Type B pancreatic cell (in vitro differentiated cells): ENCODE data around the gene EIF6. TPM values are rescaled to one million over a fixed set of nuclear protein-coding genes. Genes with fewer than 3 reads are reported as not detected.
"Not testable (repeated sequence)": the region's sequence is repeated elsewhere in the genome, so short reads cannot be mapped to it uniquely, and the experiment has no call there.

Source experiments
- DNase-seq: peaks from one replicate; pipeline ENCODE4 v3.0.0; 2021; ENCODE audit warnings: mixed read lengths; ENCODE audit not compliant: unreplicated experiment; ENCODE audit errors: extremely low spot score
- H3K27ac Mint-ChIP-seq: 2 replicates; pipeline ENCODE4 v1.8.0; 2021; ENCODE audit warnings: mild to moderate bottlenecking, mixed read lengths
- H3K27me3 Mint-ChIP-seq: 2 replicates; pipeline ENCODE4 v1.8.0; 2021; ENCODE audit warnings: mixed read lengths
- H3K36me3 Mint-ChIP-seq: 2 replicates; pipeline ENCODE4 v1.8.0; 2021; ENCODE audit warnings: mixed read lengths
- H3K4me1 Mint-ChIP-seq: one replicate; pipeline ENCODE4 v1.8.0; 2021; ENCODE audit warnings: mixed read lengths; ENCODE audit not compliant: unreplicated experiment
- H3K4me3 Mint-ChIP-seq: 2 replicates; pipeline ENCODE4 v1.8.0; 2021; ENCODE audit warnings: mild to moderate bottlenecking, mixed read lengths
- H3K9me3 Mint-ChIP-seq: 2 replicates; pipeline ENCODE4 v1.8.0; 2021; ENCODE audit warnings: mixed read lengths
- total RNA-seq: library from RNA; stranded (reverse); gene quantifications from 2 replicates; pipeline ENCODE4 v1.2.1, GENCODE V29; 2021; ENCODE audit warnings: low replicate concordance
- TF ChIP-seq, protein P1 (sequence below): fragments of 200-600 bp; sonication (generic); conservative IDR thresholded peaks from 2 replicates; pipeline ENCODE4 v1.5.0; 2021; ENCODE audit warnings: antibody characterized with exemption, mild to moderate bottlenecking

The EIF6 gene
- total RNA-seq, 1 donor from 2014 or later = 124 TPM

DNA sequence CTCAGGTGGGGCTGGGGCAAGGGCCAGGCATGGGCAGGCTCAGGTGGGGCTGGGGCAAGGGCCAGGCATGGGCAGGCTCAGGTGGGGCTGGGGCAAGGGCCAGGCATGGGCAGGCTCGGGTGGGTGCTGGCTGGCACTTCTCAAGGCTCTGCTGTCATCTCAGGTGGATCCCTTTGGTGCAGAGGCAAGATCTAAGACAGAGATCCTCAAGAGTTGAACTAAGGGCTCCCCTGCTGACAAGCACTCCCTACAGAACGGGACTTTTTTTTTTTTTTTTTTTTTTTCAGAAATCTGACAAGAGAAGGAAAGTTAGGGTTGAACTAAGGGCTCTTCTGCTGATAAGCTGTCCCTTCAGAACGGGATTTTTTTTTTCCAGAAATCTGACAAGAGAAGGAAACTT, 31.6 kb downstream of the EIF6 start:
- Mint-ChIP-seq H3K4me1 (no peaks in the 10 kb centered on the region), H3K27me3 (no peaks in the 10 kb centered on the region), H3K27ac (no peak overlapping the region), H3K4me3 (no peak overlapping the region), H3K36me3 (no peaks in the 10 kb centered on the region), H3K9me3 (peaks cover 5% of the 10 kb centered on the region)
- no peak for DNase-seq
- TF ChIP-seq, protein P1, sequence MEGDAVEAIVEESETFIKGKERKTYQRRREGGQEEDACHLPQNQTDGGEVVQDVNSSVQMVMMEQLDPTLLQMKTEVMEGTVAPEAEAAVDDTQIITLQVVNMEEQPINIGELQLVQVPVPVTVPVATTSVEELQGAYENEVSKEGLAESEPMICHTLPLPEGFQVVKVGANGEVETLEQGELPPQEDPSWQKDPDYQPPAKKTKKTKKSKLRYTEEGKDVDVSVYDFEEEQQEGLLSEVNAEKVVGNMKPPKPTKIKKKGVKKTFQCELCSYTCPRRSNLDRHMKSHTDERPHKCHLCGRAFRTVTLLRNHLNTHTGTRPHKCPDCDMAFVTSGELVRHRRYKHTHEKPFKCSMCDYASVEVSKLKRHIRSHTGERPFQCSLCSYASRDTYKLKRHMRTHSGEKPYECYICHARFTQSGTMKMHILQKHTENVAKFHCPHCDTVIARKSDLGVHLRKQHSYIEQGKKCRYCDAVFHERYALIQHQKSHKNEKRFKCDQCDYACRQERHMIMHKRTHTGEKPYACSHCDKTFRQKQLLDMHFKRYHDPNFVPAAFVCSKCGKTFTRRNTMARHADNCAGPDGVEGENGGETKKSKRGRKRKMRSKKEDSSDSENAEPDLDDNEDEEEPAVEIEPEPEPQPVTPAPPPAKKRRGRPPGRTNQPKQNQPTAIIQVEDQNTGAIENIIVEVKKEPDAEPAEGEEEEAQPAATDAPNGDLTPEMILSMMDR = no peak

DNA sequence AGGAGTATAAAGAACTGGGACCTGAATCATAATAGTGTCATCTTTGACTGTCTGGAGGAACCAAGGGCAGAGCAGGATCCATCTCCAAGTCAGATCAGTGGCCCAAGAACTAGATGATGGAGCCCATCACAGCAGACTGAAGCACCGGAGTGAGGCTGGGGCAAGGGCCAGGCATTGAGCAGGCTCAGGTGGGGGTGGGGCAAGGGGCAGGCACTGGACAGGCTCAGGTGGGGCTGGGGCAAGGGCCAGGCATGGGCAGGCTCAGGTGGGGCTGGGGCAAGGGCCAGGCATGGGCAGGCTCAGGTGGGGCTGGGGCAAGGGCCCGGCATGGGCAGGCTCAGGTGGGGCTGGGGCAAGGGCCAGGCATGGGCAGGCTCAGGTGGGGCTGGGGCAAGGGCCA, 32.0 kb downstream of the EIF6 start:
- not testable (repeated sequence) for H3K36me3 Mint-ChIP-seq, H3K27me3 Mint-ChIP-seq, H3K4me1 Mint-ChIP-seq, DNase-seq, H3K27ac Mint-ChIP-seq, H3K9me3 Mint-ChIP-seq, H3K4me3 Mint-ChIP-seq

DNA sequence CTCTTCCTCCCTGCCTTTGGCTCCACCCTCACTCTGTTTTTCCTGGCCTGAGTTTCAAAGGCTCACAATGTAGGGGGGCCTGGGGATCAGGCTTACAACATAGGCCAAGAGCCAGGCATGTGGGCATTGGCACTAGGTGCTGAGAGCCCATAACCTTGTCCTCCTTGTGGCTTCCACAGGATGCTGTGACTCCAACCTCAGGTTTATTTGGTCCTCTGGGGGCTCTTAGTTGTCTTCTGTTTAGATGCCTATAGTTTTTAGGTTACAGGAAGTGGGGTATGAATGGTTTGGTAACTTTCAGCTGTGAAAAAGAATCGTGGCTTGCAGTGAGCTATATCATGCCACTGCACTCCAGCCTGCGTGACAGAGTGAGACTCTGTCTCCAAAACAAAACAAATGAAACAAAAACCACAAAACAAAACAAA, 32.5 kb downstream of the EIF6 start:
- Mint-ChIP-seq H3K9me3 (peaks cover 1% of the 10 kb centered on the region), H3K4me1 (no peaks in the 10 kb centered on the region), H3K36me3 (no peaks in the 10 kb centered on the region), H3K4me3 (no peak overlapping the region), H3K27ac (no peak overlapping the region), H3K27me3 (no peaks in the 10 kb centered on the region)
- TF ChIP-seq, protein P1 = no peak
- no peak for DNase-seq

DNA sequence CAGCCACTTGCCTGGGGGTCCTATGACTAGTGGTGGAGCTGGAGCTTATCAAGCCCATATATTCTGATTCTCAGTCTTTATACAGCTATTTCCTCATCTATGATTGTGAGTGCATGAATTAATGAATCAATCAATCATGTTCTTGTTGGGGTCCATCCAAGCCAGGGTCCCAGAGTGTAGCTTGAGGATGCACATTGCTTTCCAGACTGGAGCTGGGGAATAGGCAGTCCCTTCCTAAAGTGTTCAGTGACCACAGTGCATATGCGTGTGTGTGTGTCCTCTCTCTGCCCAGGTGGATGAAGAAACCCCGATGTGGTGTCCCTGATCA, 33.0 kb downstream of the EIF6 start:
- DNase-seq = no peak
- Mint-ChIP-seq H3K4me3 (no peak overlapping the region), H3K27ac (no peak overlapping the region), H3K27me3 (no peaks in the 10 kb centered on the region), H3K4me1 (no peaks in the 10 kb centered on the region), H3K9me3 (no peaks in the 10 kb centered on the region), H3K36me3 (no peaks in the 10 kb centered on the region)
- TF ChIP-seq, protein P1 = no peak

DNA sequence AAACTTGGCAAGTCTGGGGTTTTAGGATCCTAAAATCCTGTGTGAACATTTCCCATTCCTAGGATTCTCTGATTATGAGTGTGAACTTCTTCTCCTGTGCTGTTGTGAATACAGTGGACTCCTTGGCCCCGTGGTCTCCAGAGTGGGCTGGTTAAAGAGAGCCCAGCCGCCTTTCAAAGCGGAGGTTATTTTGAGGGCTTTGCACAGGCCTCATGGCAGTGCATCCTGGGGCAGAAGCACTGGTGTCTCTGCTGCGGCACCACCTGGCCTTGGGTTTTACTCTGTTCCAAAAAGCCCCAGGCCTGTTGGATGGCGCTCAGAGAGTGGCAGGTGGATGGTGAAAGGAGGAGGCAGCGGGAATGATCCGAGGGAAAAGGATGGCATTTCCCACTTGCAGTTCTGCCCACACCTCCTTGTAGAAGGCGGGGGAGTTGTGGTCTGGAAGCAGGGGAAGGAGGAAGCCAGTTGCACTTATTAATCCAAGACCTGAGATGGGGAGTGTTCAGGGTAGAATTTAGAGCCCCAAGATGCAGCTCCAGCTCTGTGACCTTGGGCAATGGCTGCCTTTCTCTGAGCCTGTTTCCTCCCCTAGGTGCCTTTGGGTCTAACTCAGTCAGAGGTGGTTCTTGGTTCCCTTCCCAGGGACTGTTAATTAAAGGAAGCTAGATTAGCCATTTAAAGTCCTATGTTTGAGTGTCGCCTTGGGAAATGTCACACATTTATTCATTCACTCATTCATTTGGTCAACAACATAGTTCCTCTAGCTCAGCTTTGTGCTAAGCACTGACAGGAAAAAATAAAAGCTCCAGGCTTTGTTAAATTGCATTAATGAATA, 35.7 kb downstream of the EIF6 start:
- no peak for DNase-seq
- Mint-ChIP-seq H3K36me3 (no peaks in the 10 kb centered on the region), H3K4me1 (no peaks in the 10 kb centered on the region), H3K9me3 (no peaks in the 10 kb centered on the region), H3K27me3 (no peaks in the 10 kb centered on the region), H3K4me3 (no peak overlapping the region), H3K27ac (no peak overlapping the region)
- TF ChIP-seq, protein P1 = no peak

DNA sequence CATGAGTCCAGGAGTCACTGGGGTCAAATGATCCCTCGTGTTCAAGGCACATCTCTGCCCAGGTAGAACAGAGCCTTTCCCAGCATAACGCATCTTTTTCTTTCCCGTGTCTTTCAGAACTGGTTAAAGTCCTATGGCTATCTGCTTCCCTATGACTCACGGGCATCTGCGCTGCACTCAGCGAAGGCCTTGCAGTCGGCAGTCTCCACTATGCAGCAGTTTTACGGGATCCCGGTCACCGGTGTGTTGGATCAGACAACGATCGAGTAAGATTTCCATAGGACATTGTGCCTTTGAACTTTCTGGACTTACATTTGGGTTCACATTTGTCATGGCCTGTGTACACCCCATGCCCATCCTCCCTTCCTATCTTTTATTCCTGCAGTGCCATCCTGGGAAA, 37.8 kb downstream of the EIF6 start:
- no peak for DNase-seq
- Mint-ChIP-seq H3K27me3 (no peaks in the 10 kb centered on the region), H3K36me3 (no peaks in the 10 kb centered on the region), H3K27ac (no peak overlapping the region), H3K9me3 (no peaks in the 10 kb centered on the region), H3K4me1 (no peaks in the 10 kb centered on the region), H3K4me3 (no peak overlapping the region)
- TF ChIP-seq, protein P1 = no peak
